Stimulated activated naive CD4-positive, alpha-beta T cell treated with Interleukin-2 at 50 U/mL for 16 hours (primary cell): ENCODE measurements around the gene DSE.

Source experiments
- DNase-seq: peaks from one replicate; lab custom pipeline; 2025; lab: John Stamatoyannopoulos, UW

The DSE gene

GRCh38 chr6:116413357-116413756, 42.6 kb downstream of the DSE start:
- DNase-seq: no peak

GRCh38 chr6:116417661-116418060, 46.9 kb downstream of the DSE start:
- no peak for DNase-seq

GRCh38 chr6:116419069-116419786, 48.5 kb downstream of the DSE start:
- DNase-seq: no peak

- no peak for DNase-seq
Observed at GRCh38 chr6:116420341-116420740, 49.6 kb downstream of the DSE start.

- DNase-seq: no peak
Observed at GRCh38 chr6:116422238-116422637, 51.5 kb downstream of the DSE start.

- DNase-seq: no peak
Observed at GRCh38 chr6:116424001-116424400, 53.3 kb downstream of the DSE start.

GRCh38 chr6:116426551-116426950, 55.8 kb downstream of the DSE start:
- no peak for DNase-seq

- DNase-seq: no peak
Observed at GRCh38 chr6:116429111-116429510, 58.4 kb downstream of the DSE start.

GRCh38 chr6:116430860-116431259, 60.1 kb downstream of the DSE start:
- DNase-seq: no peak

- no peak for DNase-seq
Observed at GRCh38 chr6:116431964-116432595, 61.3 kb downstream of the DSE start.

- DNase-seq: no peak
Observed at GRCh38 chr6:116433206-116433712, 62.5 kb downstream of the DSE start.

- no peak for DNase-seq
Observed at GRCh38 chr6:116434056-116434725, 63.4 kb downstream of the DSE start.

GRCh38 chr6:116436586-116436985, 65.8 kb downstream of the DSE start:
- no peak for DNase-seq

- DNase-seq: no peak
Observed at GRCh38 chr6:116437656-116438055, 66.9 kb downstream of the DSE start.

GRCh38 chr6:116438590-116439448, 68.1 kb downstream of the DSE start:
- DNase-seq: no peak

- DNase-seq: no peak
Observed at GRCh38 chr6:116439522-116440051, 68.8 kb downstream of the DSE start.

GRCh38 chr6:116443105-116443504, 72.4 kb downstream of the DSE start:
- no peak for DNase-seq

- no peak for DNase-seq
Observed at GRCh38 chr6:116444092-116444491, 73.3 kb downstream of the DSE start.

- DNase-seq: no peak
Observed at GRCh38 chr6:116444575-116444974, 73.8 kb downstream of the DSE start.

- DNase-seq: no peak
Observed at GRCh38 chr6:116445102-116445501, 74.4 kb downstream of the DSE start.

GRCh38 chr6:116446399-116446798, 75.7 kb downstream of the DSE start:
- DNase-seq: no peak

GRCh38 chr6:116447052-116447451, 76.3 kb downstream of the DSE start:
- no peak for DNase-seq
